Mesothelial cell of epicardium (in vitro differentiated cells): Measurements from ENCODE around the gene RSPO4. TPM values are rescaled to one million over a fixed set of nuclear protein-coding genes. Genes with fewer than 3 reads are reported as not detected.

Experiments used
- DNase-seq, 2 experiments: peaks; one replicate each; pipeline ENCODE4 v3.0.0; 2021; ENCODE audit warnings: low spot score in 2 of 2; ENCODE audit not compliant: unreplicated experiment in 2 of 2
- H3K27ac Mint-ChIP-seq: 2 replicates; pipeline ENCODE4 v1.8.0; 2021; ENCODE audit warnings: mixed read lengths
- H3K27me3 Mint-ChIP-seq: 2 replicates; pipeline ENCODE4 v1.8.0; 2021; ENCODE audit warnings: low read depth, mixed read lengths
- H3K36me3 Mint-ChIP-seq: 2 replicates; pipeline ENCODE4 v1.8.0; 2021; ENCODE audit warnings: mixed read lengths
- H3K4me1 Mint-ChIP-seq: 2 replicates; pipeline ENCODE4 v1.8.0; 2021; ENCODE audit warnings: mixed read lengths
- H3K4me3 Mint-ChIP-seq: 2 replicates; pipeline ENCODE4 v1.8.0; 2021; ENCODE audit warnings: mild to moderate bottlenecking, moderate library complexity, mixed read lengths
- H3K9me3 Mint-ChIP-seq: 2 replicates; pipeline ENCODE4 v1.8.0; 2021; ENCODE audit warnings: mixed read lengths
- total RNA-seq: library from RNA; stranded (reverse); gene quantifications from 3 replicates; pipeline ENCODE4 v1.2.1, GENCODE V29; 2021
- TF ChIP-seq, protein P1 (sequence below): fragments of 200-600 bp; sonication (generic); IDR thresholded peaks from one replicate; pipeline ENCODE4 v1.5.0; 2021; ENCODE audit warnings: antibody characterized with exemption; ENCODE audit not compliant: unreplicated experiment

RSPO4 gene
- total RNA-seq, 1 donor from 2014 or later, result 8.9 TPM

DNA sequence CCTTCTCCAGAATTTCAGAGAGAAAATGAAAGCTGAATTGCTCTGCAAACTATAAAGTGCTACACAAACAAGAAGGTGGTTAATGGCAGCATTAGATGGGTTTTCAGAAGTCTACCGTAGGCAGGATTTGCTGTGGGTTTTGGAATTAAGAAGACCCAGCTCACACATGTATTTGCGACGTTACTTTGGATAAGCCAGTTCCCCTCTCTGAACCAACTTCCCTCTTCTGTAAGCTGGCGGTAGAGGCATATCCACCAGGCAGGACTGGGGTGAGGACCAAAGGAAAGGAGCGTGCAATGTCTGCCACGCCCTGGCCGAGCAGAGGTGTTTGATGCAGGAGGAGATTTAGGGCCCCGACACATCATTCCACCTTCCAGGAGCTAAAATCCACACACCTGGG lies 6.9 kb downstream of the RSPO4 start:
- H3K27ac Mint-ChIP-seq, result no peak overlapping the region
- H3K27me3 Mint-ChIP-seq, result peaks cover 49% of the 10 kb centered on the region
- H3K9me3 Mint-ChIP-seq, result no peaks in the 10 kb centered on the region
- TF ChIP-seq, protein P1, sequence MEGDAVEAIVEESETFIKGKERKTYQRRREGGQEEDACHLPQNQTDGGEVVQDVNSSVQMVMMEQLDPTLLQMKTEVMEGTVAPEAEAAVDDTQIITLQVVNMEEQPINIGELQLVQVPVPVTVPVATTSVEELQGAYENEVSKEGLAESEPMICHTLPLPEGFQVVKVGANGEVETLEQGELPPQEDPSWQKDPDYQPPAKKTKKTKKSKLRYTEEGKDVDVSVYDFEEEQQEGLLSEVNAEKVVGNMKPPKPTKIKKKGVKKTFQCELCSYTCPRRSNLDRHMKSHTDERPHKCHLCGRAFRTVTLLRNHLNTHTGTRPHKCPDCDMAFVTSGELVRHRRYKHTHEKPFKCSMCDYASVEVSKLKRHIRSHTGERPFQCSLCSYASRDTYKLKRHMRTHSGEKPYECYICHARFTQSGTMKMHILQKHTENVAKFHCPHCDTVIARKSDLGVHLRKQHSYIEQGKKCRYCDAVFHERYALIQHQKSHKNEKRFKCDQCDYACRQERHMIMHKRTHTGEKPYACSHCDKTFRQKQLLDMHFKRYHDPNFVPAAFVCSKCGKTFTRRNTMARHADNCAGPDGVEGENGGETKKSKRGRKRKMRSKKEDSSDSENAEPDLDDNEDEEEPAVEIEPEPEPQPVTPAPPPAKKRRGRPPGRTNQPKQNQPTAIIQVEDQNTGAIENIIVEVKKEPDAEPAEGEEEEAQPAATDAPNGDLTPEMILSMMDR, result no peak
- no peak overlapping the region for H3K4me3 Mint-ChIP-seq
- no peak for DNase-seq
- H3K36me3 Mint-ChIP-seq, result no peaks in the 10 kb centered on the region
- no peaks in the 10 kb centered on the region for H3K4me1 Mint-ChIP-seq

DNA sequence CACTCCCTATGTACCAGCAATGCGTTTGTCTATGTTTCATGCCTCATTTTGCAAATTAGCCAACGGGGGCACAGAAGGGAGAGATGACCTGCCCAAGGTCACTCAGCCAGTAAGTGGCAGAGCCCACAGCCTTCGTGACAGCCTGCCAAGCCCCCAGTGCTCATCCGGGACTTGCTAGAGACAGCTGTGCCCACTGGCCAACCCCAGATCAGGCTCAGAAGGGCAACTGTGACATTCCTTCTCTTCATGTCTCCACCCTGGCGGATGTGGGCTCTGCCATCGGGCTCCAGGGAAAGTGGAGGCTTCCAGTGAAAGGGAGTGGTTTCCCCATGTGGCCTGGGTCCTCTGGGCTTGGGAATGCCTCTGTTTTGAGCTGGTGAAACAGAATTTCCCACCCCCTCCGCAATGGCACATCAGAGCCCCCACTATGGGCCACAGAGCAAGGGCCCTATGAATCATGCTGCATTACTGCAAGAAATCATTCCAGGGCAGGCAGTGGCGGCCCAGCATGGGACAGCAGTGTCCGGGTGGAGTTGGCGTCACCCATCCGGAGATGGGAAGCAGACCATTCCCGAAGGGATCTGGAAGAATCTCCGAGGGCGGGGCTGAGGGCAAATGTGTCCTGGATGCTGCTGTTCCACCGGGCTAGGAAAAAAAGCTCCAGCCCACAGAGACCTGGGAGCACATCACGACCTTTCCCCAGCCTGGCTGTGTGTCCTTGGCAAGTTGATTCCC lies 9.1 kb downstream of the RSPO4 start:
- TF ChIP-seq, protein P1, result no peak
- Mint-ChIP-seq H3K4me3 (no peak overlapping the region), H3K4me1 (no peaks in the 10 kb centered on the region), H3K27ac (no peak overlapping the region), H3K36me3 (no peaks in the 10 kb centered on the region), H3K9me3 (no peaks in the 10 kb centered on the region), H3K27me3 (peaks cover 39% of the 10 kb centered on the region)
- no peak for DNase-seq

DNA sequence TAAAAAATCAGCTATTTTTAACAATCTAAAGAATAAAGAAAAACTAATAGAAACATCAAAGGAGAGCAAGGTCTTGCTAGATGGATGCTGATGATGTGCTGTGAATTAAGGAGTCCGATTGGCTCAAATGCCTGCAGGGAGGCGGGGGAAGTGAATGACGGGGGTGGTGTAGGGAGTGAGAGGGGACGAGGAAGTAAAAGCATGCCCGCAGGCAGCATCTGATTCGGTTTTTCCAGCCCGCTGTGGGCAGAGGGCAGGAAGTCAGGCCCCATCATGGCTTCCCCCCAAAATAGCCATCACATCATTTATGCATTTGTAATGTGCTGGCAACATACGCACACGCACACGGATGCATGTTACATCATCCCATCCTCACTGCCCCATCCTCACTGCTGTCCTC lies 10.3 kb downstream of the RSPO4 start:
- Mint-ChIP-seq H3K36me3 (no peaks in the 10 kb centered on the region), H3K4me1 (no peaks in the 10 kb centered on the region), H3K27me3 (peaks cover 34% of the 10 kb centered on the region), H3K27ac (no peak overlapping the region), H3K9me3 (no peaks in the 10 kb centered on the region), H3K4me3 (no peak overlapping the region)
- TF ChIP-seq, protein P1, result no peak
- no peak for DNase-seq

DNA sequence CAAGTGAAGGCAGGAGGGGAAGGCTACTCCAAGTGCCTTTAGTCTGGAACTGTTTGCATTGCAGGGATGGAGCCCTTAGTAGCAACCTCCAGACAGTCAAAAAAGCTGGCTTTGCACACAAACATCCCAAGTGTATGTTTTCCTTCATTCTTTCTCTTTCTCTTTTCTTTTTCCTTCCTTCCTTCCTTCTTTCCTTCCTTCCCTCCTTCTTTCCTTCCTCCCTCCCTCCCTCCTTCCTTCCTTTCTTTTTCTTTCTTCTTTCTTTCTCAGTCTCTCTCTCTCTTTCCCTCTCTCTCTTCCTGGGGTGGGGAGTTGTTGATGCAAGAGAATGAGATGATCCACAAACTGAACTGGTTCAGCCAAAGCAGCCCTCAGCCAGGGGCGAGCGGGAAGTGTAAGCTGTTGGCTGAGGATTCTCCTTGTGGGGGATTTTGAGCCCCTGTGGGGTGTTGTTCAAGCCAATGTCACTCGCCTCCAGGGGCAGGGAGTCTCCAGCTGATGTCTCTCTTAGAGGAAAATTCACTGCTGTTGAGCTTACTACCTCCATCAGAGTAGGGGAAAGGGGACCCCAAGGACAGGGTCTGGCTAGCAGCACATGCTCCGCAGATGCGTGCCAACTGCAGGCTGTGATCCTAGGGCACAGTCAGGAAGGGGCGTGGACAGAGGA lies 11.7 kb downstream of the RSPO4 start:
- TF ChIP-seq, protein P1, result no peak
- no peaks in the 10 kb centered on the region for H3K4me1 Mint-ChIP-seq
- H3K27ac Mint-ChIP-seq, result no peak overlapping the region
- H3K27me3 Mint-ChIP-seq, result peaks cover 41% of the 10 kb centered on the region
- H3K9me3 Mint-ChIP-seq, result no peaks in the 10 kb centered on the region
- no peak for DNase-seq
- H3K4me3 Mint-ChIP-seq, result no peak overlapping the region
- H3K36me3 Mint-ChIP-seq, result no peaks in the 10 kb centered on the region

DNA sequence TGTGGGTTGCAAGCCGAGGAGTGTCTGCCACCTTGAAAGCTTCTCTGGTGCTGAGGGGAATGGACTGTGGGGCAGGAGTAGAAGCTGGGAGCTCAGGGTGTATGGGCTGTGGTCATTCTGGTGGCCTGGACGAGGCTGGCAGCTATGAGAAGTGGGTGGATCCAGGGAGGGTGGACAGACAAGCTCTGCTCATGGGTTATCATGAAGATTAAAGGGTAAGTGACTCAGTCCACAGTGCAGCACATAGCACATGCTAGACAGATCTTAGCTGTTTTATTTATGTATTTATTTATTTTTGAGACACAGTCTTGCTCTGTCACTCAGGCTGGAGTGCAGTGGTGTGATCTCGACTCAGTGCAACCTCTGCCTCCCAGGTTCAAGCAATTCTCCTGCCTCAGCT lies 13.8 kb downstream of the RSPO4 start:
- DNase-seq, result no peak
- no peak overlapping the region for H3K4me3 Mint-ChIP-seq
- TF ChIP-seq, protein P1, result no peak
- H3K4me1 Mint-ChIP-seq, result no peaks in the 10 kb centered on the region
- peaks cover 40% of the 10 kb centered on the region for H3K27me3 Mint-ChIP-seq
- no peaks in the 10 kb centered on the region for H3K36me3 Mint-ChIP-seq
- no peaks in the 10 kb centered on the region for H3K9me3 Mint-ChIP-seq
- H3K27ac Mint-ChIP-seq, result no peak overlapping the region
